T-helper 2 cell (primary cell): ENCODE measurements around the gene IP6K3.
A peak's percentile ranks its signal among the peaks of the same experiment; 100 is the strongest.

Source experiments
- DNase-seq, 5 experiments: peaks; one replicate each; pipeline versions ENCODE4 v3.0.0 to v3.0.0-alpha.2; 2012 to 2022

IP6K3 gene

GRCh38 chr6:33702345-33702977 lies 44.2 kb downstream of the IP6K3 start:
- DNase-seq: peak in 1 of 5 experiments; percentile 52

DNA sequence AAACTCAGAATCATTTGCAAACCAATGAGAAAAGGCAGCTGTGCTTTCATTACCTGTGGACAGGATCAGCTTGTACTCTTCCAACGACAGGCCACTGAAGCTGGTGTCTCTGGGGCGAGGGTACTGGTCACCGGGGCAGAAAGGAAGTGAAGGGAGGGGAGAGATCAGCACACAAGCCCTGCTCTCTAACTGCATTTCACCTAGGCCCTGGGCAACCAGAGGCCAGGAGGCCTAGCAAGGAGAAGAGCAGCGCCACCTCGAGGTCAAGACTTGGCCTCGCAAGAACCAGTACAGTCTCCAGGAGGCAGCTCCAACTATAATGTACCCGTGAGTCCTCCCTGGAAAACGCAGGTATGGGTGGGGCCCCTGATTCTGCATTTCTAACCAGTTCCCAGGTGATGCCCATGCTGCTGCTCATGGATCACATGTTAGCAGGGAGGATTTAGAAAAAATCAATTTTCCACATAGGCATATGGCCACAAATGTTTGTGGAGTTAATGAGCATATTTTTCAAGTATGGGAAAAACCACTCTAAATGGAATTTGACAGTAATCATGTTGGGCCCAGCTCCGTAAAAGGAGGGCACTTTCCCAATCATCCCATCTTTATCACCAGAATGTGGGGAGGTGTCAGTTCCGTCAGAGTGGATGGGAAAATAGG lies 46.2 kb downstream of the IP6K3 start:
- peak in 4 of 5 experiments; percentile 55 to 88 (median 58) for DNase-seq

- peak in 1 of 5 experiments; percentile 62 for DNase-seq
These were observed 47.0 kb downstream of the IP6K3 start for GRCh38 chr6:33699739-33700138.

DNA sequence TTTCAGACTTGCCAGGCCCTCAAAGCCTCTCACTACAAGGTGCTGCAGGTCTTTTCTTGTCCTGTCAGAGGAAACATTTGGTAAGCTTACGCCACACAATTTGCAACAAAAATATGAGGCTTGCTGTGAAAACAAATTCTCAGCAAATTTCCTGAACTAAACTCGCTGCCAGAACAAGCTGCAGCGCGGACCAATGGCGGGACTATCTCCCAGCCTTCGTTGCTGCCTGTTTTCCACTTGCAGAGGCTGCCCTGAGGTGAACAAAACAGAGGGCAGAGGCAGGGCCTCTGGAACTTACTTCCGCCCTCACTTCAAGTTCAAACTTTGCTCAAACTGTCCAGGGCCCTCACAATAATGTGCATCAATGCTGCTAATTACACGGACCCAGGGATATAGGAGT lies 47.6 kb downstream of the IP6K3 start:
- DNase-seq: no peak

DNA sequence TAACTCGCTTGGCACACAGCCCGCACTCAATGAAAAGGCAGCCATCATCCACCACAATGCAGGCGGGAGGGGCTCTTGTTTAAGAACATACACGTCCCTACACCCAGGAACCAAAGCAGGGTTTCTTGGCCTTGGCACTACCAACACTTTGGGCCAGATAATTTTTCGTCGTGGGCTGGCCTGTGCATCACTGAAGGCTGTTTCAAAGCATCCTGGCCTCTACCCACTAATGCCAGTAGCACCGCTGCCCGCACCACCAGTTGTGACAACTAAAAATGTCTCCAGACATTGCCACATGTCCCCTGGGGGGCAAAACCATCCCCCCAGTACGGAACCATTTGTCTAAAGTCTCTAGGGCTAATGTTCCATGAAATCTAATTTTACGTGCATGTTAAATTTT lies 48.2 kb downstream of the IP6K3 start:
- no peak for DNase-seq

DNA sequence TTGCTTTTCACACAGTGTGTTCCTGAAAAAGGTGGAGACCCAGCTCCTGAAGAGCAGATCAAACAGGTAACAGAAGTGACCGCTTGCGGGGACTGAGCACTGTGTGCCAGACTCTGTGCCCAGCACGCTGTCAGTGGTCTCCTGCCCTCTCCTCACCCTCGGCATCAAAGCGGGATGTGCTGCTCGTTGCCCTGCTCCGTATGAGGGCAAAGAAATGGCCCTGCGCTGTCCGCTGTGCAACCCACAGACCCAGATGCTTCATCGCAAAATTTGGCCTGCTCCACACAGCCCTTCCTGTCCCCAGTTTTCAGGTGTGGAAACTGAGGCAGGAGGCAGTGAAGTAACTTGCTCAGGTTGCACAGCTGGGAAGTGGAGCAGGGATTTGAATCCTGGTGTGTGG lies 48.9 kb downstream of the IP6K3 start:
- DNase-seq: no peak

DNA sequence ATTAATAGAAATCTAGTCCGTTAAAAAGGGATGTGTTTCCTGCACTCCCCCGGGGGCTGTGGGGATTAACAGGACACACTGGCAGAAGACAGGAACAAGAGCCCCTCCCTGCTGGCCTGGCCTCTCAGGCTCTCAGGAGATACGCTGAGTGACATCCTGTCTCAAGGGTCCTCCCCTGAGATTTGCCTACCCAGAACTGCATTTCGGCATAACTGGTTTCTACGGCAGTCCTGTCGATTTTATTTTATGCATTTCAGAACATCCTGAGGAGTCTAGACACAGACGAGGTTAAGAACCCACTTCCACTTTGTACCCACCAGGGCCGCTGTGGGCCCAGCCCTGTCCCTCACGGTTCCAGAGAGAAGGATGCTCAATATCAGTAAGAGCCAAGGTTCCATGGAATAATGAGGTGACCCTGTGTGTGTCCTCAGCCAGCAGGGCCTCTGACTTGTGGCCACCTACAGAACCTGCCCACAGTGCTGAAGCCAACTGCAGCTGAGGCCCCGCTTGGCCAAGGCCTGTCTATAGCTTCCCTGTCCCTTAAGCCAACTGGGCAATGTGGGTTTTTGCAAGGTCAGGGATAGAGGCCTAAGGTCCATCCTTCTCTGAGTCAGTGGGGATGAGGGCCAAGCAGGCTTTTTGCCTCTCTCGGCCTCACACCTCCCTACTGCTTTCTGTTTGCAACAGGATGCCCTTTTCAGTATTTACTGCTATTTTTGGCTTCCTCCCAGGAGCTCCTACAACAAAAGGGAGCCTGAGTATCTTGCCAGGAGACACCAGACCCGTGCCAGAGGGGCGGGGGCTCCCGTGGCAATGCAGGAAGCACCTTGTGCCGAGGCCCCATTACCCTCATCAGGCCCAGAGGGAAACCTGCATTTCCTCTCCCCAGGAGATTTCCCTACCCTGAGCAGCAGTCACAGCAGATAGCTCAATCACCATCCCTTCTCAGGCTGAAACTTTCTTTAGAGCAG lies 49.9 kb downstream of the IP6K3 start:
- peak in 2 of 5 experiments; percentile 57 to 78 for DNase-seq

DNA sequence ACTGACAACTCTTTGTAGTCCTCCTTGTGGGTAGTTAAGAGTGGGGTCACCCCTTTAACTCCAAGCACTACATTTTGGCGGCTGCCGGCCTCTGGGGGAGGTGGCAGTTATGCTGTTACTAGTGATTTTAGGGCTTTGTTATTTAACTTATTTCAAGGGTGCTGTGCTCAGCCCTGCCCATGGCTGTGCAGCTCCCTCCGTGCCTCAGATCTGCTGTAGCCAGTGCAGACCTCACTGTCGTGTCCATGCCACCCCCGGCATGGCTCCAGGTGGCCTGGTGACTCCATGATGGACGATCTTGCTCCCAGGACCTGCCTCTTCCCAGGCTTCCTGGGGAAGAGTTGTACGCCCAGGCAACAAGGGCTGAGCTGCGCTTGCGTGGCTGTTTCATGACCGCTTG lies 50.6 kb downstream of the IP6K3 start:
- DNase-seq: no peak

DNA sequence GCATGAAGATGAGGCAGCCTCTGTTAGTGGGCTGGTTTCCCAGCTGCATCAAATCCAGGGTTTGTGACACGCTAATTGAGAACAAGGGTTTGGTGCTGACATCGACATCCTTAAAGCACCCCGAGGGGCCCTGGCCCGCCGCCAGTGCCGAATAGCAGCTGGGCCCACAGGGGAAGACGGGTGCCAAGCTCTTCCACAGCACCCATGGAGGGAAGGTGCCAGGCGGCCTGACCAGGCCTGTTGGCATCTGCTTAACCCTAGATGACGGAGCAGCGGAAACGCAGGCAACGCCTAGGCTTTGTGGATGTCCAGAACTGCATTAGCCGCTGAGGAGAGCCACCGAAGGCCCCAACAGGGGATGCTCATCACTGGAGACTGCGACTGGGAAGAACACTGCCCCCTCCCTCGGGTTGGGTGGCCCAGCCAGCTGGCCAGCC lies 51.2 kb downstream of the IP6K3 start:
- no peak for DNase-seq

GRCh38 chr6:33694977-33695376 lies 51.7 kb downstream of the IP6K3 start:
- DNase-seq: no peak

DNA sequence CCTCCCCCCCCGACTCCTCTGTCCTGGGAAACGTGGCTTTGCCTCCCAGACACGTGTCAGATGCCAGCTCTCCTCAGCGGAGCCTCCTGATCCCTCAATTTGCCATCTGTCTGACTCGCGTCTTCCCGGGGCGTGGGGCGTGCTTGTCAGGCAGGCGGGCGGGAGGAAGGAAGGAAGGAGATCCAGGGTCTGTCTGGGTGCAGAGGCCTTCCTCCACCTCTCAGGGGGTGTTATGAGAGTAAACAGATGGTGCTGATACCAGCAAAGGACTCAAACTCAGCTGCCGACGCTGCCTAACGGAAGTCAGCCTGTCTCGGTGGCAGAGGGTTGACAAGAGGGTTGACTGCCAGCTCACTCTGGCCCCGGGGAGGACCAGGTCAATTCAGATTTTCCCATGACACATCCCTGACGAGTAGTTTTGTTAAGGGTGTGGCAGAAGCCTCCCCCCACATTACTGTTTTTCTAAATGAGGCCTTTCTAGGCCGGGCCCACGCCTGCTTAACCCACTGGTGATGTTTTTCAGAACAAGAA lies 52.2 kb downstream of the IP6K3 start:
- DNase-seq: peak in 4 of 5 experiments; percentile 47 to 93 (median 66)

DNA sequence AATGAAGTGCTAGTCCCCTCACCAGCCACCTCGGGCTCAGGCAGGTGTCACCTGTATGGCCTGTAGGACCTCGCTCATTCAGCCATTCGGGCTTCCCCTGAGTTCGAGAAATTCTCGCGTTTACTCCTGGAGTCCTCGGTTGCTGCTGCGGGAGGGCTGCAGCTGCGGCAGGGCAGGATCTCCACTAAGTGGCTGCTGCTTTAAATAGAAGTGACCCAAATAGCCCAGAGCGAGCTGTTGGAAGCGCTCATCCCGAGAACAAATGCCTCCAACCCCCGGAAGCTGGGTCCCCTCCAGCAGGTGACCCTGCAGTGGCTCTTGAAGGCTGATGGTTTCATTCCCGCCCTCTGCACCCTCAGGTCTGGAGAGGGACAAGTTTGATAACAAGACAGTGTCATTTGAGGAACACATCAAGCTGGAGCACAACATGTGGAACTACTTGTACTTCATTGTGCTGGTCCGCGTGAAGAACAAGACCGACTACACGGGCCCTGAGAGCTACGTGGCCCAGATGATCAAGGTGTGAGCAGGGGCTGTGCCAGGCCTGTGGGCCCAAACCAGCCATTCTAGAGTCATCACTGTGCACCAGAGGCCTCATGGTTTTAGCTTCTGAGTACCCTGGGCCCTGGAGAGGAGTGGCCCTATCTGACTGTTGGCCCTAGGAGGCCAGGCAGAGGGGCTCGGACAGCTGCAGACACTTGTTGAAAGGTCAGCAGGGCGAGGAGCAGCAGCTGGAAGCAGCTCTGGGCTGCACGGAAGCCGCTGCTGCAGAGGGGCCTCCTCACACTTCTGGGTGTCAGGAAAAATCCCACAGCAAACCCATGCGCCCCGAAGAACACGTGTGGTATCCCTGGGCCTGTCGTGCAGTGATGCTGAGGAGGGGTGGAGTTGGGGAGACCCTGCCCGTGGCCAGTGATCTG lies 53.3 kb downstream of the IP6K3 start:
- no peak for DNase-seq

- DNase-seq: peak in 4 of 5 experiments; percentile 31 to 93 (median 68)
These were observed 53.9 kb downstream of the IP6K3 start for GRCh38 chr6:33692760-33693158.

DNA sequence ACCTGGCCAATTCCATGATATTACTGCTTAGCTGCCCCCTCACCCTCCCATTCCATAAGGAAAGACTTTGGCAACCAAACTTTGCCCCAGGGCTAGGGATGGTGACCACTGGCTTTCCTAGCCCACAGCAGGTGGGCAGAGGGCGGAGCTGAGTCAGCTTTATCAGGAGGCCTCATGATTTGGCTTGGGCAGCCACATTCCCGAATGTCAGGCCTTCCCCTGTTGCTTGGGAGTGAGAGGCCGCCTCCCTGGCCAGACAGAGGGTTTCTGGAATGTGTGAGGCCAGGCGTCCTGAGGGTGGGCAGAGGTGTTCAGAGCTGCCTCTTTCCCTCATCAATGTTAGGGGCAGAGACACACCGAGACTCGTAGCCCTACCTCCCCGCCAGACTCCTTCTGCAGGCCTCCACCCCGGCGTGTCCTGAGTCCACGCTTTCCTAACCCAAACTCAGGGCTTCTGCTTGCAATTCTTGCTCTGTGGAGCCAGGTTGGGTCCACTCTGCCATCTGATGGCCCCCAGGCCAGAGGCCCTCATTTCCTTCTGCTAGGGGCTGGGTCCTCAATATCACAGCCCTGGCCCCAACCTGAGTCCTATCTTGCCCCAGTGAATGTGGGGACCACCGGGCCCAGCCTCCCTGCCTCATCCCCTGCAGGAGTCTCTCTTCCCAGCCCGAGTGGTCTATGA lies 54.5 kb downstream of the IP6K3 start:
- DNase-seq: no peak

DNA sequence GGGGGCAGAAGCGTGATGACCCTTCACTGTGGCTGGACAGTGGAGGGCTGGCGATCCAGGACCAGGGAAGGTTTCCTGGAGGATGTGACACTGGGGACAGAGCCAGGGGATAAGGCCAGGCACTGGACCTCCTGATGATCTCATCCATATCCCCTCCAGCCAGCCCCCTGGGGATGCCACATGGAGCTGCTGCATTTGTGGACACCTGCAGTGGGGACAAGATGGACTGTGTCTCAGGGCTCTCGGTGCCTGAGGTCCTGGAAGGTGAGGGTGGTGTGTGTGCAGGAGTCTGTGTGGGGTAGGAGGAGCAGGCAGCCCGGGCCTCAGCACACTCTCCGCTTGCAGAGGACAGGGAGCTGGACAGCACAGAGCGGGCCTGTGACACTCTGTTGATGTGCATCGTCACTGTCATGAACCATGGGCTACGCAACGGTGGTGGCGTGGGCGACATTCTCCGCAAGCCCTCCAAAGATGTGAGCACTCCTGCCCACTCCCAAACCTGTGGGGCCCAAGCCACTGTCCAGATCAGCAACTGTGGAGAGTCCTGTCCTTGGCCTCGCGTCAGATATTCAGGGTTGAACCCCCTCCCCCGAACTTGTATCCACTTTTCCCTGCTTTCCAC lies 55.1 kb downstream of the IP6K3 start:
- DNase-seq: no peak

DNA sequence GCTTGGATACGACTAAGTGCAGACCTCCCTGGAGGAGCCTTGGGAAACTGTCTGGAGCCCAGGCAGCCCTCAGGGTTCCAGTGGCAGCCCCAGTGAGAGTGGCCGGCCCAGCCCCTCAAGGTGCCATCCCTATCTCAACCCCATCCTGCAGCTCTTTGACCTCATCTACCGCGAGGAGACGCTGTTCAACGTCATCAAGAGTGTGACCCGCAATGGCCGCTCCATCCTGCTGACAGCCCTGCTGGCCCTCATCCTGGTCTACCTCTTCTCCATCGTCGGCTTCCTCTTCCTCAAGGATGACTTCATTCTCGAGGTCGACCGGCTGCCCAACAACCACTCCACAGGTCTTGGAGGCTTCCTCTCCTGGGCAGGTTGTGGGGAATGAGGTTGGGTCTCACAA lies 55.9 kb downstream of the IP6K3 start:
- no peak for DNase-seq

- DNase-seq: no peak
These were observed 56.8 kb downstream of the IP6K3 start for GRCh38 chr6:33689879-33690278.

GRCh38 chr6:33689148-33689494 lies 57.6 kb downstream of the IP6K3 start:
- DNase-seq: no peak

DNA sequence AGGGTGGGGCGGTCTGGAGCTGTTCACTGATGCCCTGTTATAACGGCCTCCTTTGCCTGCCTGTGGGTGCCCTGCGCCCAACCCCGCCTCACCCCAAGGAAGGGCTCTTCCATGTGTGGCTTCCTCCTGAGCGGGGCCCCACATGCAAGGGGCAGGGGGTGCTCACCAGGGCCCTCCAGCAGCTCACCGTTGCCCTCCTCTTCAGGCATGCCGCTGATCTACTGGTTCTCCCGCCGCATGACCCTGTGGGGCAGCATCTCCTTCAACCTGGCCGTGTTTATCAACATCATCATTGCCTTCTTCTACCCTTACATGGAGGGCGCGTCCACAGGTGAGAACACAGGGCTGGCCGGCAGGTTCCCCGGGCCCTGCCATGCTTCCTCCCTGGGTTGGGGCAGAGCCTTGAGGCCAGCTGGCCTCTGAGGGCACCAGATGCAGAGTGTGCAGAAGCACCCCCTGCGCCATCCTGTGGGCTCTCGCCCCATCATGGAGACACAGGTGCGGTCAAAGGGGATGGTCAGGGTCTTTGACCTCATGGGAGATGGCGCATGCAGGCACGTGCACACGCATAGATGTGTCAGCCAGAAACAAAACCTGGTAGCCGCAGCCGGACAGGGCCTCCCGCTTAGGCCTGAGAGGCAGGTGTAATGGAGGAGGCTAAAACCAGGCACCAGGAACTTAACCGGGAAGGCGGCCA lies 58.1 kb downstream of the IP6K3 start:
- DNase-seq: no peak

DNA sequence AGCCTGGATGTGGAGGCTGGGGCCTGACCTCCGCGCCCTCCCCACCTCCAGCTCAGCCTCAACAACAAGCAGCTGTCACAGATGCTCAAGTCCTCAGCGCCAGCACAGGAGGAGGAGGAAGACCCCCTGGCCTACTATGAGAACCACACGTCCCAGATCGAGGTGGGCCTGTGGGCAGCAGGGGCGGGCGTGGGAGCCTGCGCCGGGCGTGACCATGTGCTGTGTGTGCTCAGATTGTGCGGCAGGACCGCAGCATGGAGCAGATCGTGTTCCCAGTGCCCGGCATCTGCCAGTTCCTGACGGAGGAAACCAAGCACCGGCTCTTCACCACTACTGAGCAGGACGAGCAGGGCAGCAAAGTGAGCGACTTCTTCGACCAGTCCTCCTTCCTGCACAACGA lies 58.7 kb downstream of the IP6K3 start:
- DNase-seq: no peak
